A673 (cell line): ENCODE results near the gene PHTF2.

Source experiments
- EZH2 ChIP-seq: fragments of 200-600 bp; sonication (generic); IDR thresholded peaks from 2 replicates; pipeline ENCODE4 v1.6.1; 2017; ENCODE audit warnings: borderline replicate concordance, low read depth, mild to moderate bottlenecking, mixed read lengths, antibody characterized with exemption, low read length; ENCODE audit not compliant: poor library complexity, severe bottlenecking
- TF ChIP-seq, protein P1 (sequence below): fragments of 300-800, 200-600 bp; sonication (generic); conservative IDR thresholded peaks from 2 replicates; pipeline ENCODE4 v1.5.1; 2017; ENCODE audit warnings: low read depth, mild to moderate bottlenecking, antibody characterized with exemption, low read length, moderate library complexity, mixed read lengths

DNA sequence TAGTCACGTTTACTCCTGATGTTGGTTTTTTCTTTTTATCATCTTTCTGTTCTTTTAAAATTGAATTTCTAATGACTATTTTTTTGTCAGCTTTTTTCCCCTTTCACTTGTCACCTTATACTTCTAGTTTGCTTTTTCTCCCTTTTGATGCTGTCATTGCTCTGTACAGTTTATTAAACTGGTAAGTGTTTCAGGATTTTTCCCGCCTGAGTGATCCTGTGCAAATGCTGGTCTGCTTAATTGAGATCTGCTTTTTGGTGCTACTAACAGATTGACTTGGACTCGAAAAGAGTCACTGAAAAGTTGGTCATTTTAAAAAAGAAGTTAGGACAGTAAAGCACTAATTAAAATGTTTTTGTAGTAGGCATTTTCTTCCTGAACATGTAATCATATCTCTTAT is 95.2 kb downstream of the PHTF2 start:
- TF ChIP-seq, protein P1, sequence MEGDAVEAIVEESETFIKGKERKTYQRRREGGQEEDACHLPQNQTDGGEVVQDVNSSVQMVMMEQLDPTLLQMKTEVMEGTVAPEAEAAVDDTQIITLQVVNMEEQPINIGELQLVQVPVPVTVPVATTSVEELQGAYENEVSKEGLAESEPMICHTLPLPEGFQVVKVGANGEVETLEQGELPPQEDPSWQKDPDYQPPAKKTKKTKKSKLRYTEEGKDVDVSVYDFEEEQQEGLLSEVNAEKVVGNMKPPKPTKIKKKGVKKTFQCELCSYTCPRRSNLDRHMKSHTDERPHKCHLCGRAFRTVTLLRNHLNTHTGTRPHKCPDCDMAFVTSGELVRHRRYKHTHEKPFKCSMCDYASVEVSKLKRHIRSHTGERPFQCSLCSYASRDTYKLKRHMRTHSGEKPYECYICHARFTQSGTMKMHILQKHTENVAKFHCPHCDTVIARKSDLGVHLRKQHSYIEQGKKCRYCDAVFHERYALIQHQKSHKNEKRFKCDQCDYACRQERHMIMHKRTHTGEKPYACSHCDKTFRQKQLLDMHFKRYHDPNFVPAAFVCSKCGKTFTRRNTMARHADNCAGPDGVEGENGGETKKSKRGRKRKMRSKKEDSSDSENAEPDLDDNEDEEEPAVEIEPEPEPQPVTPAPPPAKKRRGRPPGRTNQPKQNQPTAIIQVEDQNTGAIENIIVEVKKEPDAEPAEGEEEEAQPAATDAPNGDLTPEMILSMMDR: no peak
- TF ChIP-seq EZH2: no peak
